GM12875 (cell line): ENCODE measurements around the gene CFAP91.

Source experiments
- H3K4me3 ChIP-seq: one replicate; pipeline ENCODE4 v1.5.1; 2011; ENCODE audit warnings: low read depth, low read length, control low read depth
- TF ChIP-seq, protein P1 (sequence below): IDR thresholded peaks from 2 replicates; pipeline ENCODE4 v1.5.1; 2011; ENCODE audit warnings: low read depth, mild to moderate bottlenecking, control low read depth, inconsistent platforms, low read length, moderate library complexity, borderline replicate concordance; ENCODE audit not compliant: insufficient read depth

The CFAP91 gene

DNA sequence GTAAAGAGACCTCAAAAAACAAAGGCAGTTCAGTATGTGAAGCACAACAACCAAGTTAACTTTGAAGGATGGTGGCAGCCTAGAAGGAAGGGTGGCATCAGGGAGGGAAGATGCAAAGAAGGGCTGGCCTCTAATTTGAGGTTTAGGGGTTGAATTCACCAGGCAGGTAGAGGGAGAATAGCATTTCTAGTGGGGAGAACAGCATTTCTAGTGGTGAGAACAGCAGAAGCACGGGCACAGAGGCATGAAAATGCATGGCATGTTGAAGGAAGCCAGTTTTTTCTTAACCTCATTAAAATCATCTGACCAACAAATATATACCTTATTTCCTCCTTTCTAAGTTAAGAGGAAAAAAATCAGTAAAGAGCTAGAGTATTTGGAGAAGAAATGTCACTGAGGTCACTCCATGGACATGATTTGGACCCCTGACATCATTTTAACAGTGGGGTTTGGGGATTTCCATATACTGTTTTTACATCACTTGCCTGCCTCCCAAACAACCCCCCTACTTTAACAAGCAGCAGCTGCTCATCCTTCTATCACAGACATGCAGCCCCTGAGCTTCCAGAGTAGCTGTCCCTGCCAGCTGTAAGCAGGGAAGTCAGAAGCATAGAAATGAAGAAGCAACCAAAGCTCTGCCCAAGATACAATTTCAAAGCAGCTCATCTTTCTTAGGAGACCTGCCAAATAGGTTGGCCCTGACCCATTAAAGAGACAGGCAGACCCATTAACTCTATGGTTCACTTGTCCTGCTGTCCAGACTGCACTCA lies 40.0 kb upstream of the CFAP91 start:
- H3K4me3 ChIP-seq, result no peak overlapping the region
- TF ChIP-seq, protein P1, sequence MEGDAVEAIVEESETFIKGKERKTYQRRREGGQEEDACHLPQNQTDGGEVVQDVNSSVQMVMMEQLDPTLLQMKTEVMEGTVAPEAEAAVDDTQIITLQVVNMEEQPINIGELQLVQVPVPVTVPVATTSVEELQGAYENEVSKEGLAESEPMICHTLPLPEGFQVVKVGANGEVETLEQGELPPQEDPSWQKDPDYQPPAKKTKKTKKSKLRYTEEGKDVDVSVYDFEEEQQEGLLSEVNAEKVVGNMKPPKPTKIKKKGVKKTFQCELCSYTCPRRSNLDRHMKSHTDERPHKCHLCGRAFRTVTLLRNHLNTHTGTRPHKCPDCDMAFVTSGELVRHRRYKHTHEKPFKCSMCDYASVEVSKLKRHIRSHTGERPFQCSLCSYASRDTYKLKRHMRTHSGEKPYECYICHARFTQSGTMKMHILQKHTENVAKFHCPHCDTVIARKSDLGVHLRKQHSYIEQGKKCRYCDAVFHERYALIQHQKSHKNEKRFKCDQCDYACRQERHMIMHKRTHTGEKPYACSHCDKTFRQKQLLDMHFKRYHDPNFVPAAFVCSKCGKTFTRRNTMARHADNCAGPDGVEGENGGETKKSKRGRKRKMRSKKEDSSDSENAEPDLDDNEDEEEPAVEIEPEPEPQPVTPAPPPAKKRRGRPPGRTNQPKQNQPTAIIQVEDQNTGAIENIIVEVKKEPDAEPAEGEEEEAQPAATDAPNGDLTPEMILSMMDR, result peak; percentile 35; the same call in 1 of the 2 replicates

DNA sequence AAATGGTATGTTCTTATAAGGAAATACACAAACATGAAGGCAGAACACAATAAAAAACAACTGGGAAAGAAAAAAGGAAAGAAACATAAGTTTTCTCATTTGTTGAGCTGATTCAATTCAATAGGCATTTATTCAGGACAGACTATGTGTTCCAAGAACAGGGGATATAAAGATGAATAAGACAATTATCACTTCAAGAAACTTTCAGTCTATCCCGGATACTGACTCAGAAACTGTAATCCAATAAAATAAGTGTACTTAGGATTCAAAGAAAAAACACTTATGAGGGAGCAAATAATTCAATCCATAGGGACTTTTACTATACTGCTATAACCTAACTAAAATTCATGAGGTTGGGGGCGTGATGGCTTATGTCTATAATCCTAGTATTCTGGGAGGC lies 38.9 kb upstream of the CFAP91 start:
- TF ChIP-seq, protein P1, result no peak
- H3K4me3 ChIP-seq, result no peak overlapping the region

DNA sequence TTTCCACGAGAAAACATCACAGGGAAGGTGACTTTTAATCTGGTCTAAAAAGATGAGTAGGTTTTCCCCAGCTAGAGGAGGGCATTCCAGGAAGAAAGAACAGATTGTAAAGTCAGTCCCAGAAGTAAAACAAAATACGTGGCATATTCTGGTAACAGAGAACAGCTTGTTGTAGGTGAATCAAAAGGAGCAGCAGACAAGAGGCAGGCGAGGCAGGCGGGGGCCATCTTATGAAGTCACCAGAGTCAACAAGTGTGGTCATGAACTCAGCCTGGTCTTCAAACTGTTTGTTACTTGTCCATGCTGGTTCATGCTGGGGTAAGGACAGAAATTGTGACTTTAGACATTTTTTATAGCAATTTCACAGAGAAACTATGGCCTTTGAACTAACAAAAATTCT lies 38.5 kb upstream of the CFAP91 start:
- TF ChIP-seq, protein P1, result no peak
- H3K4me3 ChIP-seq, result no peak overlapping the region

DNA sequence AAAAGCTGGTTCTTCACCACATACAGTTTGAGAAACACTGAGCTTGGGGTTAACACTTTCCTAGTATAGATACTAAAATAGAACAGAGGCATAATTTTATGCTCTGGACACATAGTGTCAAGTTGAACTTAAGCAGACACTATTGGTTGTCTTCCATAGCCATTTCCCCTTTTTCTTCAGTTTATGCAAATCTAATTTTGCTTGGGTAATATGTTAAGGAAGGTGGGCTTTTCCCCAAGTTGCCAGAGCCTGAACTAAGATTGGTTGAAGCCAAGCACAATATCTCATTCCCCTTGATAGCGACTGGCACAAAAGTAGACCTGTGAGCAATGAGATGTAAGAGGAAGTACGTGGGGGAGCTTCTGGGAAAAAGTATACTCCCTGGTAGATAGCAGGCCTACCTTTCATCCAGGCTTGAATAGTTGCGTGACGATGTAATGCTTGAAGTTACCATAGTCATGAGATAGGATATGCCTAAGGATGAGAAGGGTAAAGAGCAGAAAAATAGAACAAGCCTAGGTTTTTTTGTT lies 37.9 kb upstream of the CFAP91 start:
- TF ChIP-seq, protein P1, result no peak
- H3K4me3 ChIP-seq, result no peak overlapping the region

DNA sequence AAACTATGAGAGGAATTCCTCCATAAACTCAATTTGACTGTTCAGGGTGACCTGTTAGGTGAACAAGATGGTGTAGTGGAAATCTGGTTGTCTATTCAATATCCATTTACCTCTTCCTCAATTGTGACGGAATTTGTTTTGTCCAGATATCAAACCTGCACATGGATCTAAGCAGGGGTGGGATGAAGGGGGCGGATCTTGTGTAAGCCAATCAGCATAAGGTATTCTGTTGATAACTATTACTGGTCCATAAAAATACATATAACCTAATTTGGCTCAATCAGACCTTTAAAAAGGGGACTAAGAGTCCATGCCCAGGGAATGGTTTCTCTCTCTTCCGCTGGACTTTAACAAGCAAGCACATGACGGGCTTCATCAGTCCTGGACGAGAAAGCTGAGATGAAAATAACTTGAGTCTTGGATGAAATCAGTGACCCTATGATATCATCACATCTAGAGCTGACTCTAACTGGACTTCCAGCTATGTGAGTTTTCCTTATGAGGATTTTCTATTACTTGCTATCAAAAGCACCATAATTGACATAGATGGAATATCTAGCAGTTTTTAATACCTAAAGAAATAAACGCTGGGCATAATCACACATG lies 36.8 kb upstream of the CFAP91 start:
- H3K4me3 ChIP-seq, result no peak overlapping the region
- TF ChIP-seq, protein P1, result no peak

DNA sequence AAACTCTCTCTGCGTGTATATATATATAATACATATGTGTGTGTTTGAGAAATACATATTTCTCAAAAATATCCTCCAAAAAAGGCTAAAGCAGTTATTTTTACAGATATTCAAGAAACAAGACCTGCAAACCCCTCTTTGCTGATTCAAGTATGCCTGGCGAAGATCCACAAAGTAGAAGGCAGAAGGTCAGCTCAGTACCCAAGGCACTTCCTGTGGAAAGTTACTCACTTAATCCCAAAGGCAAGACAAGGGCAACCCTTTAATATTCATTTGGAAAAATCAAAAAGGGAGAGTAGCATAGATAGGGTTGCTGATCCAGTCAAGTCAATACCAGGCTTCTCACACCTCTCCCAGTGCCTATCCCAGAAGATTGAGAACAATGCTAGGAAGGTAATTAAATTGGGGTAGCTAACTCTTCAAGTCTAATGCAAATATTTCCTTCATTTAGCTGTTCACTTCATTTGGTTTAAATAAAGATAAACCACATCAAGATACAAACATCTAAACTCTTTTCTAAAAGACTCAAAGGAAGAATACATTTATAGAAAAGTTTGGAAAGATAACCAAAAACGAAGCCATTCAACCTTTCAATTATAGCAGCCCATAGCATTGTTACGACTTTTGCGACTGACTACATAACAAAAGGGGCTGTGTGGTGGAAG lies 32.8 kb upstream of the CFAP91 start:
- H3K4me3 ChIP-seq, result no peak overlapping the region
- TF ChIP-seq, protein P1, result no peak

DNA sequence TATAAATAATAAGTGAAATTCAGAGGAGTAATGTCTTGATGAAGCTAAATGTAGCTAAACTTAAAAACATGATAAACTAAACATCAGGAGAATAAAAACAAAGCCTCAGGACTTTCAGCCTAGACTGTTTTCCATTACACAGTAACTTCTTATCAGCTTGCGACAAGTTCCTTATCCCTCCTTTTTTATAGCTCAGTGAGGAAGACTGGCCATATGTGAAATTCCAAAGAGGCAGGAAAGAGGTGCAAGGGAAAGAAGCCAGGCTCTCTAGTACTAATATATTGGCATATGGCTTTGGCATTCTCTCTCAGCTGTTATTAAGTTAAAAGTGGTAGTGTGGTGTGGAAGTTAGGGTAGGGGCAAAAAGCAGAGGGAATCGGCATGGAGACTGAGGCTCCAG lies 30.0 kb upstream of the CFAP91 start:
- no peak overlapping the region for H3K4me3 ChIP-seq
- TF ChIP-seq, protein P1, result no peak
